ENCODE data around the gene ATOX1.
"Not testable (repeated sequence)": the region's sequence is repeated elsewhere in the genome, so short reads cannot be mapped to it uniquely, and the experiment has no call there.

DNA sequence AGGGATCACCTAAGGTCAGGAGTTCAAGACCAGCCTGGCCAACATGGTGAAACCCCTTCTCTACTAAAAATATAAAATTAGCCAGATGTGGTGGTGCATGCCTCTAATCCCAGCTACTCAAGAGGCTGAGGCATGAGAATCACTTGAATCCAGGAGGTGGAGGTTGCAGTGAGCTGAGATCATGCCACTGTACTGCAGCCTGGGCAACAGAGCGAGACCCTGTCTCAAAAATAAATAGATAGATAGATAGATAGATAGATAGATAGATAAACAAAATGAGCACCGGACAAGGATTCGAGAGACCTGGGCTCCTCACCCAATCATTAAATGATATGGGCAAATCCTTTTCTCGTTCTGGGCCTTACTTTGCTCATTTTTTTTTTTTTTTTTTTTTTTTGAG, 60.4 kb downstream of the ATOX1 start:
- TF ChIP-seq, protein P1, sequence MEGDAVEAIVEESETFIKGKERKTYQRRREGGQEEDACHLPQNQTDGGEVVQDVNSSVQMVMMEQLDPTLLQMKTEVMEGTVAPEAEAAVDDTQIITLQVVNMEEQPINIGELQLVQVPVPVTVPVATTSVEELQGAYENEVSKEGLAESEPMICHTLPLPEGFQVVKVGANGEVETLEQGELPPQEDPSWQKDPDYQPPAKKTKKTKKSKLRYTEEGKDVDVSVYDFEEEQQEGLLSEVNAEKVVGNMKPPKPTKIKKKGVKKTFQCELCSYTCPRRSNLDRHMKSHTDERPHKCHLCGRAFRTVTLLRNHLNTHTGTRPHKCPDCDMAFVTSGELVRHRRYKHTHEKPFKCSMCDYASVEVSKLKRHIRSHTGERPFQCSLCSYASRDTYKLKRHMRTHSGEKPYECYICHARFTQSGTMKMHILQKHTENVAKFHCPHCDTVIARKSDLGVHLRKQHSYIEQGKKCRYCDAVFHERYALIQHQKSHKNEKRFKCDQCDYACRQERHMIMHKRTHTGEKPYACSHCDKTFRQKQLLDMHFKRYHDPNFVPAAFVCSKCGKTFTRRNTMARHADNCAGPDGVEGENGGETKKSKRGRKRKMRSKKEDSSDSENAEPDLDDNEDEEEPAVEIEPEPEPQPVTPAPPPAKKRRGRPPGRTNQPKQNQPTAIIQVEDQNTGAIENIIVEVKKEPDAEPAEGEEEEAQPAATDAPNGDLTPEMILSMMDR (IDR thresholded peaks at IDR 0.05): not testable (repeated sequence)
- not testable (repeated sequence) for TF ChIP-seq EZH2 (IDR thresholded peaks at IDR 0.05; ENCODE audit: borderline replicate concordance, insufficient read depth, low read depth, low read length, poor library complexity, severe bottlenecking)

All from B cell (primary cell).